ENCODE data around the gene IMPACT.

The IMPACT gene

DNA sequence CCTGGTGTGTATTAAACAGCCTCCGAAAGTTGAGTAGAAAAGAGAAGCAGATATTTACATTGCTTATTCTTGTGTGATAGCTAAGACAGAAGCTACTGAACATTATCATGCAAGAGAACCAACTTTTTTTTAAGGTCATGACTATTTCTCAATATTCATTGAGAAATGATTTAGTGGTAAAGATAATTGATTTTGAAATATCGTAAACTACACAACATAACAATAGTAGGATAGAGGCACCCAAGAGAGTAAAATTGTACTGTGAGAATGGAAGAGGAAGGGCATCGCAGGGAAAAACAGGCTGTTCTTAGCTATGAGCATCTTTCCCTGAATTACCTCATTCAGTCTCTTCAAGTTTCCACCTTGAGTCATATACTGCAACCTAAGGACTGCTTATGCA is 59.2 kb downstream of the IMPACT start:
- DNase-seq = no peak

DNA sequence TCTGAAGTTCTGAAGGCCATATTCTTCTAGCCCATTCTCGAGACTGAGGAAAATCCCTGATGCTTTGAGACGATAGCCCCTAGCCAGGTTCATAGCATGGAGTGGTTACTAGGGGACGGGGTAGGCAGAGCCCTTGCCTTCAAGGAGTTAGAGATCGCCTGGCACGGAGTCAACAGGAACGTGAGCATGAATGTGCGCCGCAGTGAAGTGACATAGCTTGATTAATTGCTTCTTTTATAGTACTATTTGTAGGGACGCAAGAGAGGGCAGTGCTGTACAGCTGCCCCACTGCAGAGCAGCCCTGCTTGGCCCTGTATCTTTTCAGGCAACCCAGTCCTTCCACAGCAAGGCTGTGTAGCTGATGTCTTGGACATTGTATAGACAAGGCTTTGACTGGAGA is 60.2 kb downstream of the IMPACT start:
- DNase-seq = no peak

DNA sequence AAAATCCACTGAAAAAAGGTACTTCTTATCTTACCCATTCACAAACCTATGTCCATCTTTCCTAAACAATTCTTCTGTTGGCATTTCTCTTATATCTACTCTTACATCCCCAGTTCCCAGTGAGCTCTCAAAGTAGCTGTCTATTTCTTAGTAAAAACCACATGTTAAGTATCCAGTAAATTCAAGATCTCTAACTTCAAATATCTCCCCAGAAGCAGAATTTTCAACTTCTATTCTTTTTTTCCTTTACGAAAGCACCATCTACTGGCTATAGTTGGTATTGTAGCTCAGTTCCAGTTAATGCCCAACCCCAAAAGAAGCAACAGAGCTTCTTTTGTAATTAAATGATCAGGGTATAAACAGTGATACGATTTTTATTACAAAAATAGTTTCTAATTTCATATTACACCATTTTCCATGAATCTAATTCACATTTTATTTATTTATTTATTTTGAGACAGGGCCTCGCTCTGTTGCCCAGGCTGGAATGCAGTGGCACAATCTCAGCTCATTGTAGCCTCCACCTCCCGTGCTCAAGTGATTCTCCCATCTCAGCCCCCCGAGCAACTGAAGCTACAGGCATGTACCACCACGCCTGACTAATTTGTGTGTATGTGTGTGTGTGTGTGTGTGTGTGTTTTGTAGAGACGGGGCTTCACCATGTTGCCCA is 62.5 kb downstream of the IMPACT start:
- peak; percentile 50 for DNase-seq

DNA sequence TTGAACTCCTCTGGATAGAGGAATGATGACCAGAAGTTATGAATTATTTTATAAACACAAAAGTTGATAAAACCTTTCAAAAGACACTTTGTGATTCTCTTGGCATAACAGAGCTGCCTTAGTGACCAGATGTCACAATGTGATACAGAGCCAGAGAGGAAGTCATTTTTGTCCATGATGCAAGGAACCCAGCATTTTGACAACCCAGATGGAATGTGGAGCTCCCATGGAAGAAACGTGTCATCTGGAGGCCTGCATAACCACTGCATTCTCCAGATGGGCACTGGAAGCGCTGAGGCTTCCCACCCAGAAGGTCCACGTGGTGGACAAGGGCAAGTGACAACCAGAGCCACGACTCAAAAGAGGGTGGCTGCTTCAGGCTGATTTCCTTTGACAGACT is 64.1 kb downstream of the IMPACT start:
- no peak for DNase-seq

DNA sequence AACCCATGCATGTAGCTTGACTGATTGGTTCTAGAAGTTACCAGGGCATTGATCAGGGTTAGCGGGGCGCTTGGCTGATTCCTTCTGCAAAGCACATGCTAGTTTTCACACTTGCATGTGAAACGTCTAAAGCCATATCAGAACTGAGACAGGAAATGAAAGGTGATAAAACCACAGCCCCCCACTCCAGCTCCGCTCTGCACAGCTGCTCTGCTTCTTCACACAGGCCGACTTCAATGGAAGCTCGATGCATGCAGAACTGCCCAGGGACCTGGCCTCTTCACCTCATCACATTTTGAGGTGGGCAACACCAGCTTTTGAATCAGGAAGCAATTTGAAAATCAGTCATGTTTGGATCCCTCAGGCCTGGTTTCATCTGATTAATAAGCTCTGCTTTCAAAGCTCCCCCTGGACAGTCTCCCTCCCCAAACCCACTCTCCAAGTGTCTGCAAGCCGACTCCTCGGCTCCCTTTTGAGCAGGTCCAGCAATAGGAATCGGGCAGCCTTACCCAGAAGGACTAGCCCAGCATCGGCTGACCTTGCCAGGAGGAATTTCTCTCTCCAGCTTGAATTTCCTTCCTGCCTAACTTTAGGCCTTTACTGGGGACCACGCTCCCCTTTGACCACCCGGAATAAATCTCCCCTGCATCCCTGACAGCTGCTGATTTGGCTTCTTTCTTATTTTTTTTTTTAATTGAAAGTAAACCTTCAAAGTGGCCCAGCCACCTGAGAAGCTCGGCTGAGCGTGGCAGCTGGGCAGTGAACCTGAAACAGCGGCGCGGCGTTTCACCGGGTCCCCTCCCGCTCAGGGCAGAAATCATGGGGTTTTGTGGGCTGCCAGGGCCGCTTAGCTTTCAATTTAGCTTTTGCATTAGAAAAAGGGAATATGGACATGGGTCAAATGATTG is 65.7 kb downstream of the IMPACT start:
- DNase-seq = peak; percentile 27

DNA sequence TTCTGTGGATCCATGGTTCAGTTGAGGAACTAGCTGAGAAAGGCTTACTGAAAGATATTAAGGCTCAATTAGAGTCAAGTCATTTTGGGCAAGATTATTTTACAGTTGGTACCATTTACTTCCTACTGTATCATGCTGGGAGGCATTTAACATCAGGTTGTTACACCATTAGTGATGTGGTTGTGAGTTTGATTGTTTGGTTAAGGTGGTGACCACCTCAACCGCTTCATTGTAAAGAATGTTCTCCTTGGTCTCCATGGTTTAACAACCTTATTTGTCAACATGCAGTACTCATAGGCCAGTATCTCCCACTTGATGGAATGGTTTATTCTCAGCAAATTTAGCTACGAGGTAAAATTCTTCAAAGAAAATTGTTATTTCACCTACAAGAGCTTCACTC is 68.1 kb downstream of the IMPACT start:
- no peak for DNase-seq

DNA sequence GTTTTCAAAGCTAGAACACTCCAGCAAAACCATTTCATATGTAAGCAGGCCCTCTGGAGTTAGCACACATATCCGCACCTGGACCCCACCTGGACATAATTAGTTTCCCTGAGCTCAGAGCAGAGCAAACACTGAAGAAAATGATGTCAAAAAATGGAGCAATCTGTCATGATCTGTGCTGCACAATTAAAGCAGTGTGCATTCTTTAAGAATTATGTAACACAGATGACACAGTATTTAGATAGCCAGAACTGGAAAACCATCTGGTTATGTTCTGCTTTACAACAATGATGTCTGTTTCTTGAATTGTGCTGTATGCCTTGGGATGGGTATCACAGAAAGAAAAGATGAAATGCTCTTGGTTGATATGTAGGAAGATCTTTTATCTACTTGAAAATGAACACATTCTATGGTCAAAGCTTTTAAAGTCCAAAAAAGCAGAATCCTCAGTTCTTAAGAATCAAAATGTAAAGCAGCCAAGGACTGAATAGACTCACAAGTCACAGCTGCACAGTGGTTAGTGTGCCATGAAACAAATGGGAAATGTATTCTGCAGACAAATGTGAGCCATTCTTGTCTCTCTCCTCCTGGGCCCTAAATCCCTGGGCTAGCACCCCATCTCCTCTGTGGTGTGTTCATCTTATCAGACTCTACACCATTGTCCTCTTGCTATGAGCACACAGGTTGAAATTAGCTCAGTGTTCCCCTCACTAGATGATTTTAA is 70.7 kb downstream of the IMPACT start:
- no peak for DNase-seq

DNA sequence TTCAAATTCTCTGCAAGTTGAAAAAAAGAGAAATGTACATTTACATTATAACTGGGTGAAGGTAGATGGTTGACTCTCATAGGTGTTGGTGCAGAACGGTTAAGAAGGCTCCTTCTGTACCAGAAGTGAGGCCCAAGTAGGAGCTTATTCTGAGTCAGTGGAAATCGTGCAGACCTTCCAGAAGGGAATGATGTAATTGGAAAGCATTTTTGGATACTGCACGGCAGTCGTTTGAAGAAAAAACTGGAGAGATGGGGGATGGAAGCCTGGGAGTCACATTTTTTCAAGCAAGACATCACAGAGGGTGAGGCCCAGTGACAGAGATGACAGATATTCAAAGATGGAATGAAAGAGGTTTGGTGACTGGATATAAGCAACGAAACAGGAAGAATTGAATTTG is 73.3 kb downstream of the IMPACT start:
- DNase-seq = no peak

DNA sequence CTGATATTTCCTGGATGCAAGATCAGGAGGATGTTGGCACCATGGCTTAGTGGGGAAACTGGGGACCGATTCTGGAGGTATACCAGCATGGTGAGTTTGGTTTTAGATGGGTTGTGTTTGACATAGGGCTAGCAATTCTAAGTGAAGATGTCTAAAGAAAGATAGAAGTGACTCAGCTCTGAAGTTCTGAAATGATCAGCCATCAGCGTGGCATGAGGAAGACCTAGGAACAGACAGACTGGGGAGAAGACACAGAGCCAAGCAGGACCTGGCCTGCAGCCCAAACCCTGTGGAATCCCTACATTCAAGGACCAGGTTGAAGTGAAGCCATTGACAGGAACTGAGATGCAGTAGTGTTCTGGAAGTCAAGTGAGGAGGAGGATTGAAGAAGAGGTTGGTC is 73.7 kb downstream of the IMPACT start:
- DNase-seq = no peak

DNA sequence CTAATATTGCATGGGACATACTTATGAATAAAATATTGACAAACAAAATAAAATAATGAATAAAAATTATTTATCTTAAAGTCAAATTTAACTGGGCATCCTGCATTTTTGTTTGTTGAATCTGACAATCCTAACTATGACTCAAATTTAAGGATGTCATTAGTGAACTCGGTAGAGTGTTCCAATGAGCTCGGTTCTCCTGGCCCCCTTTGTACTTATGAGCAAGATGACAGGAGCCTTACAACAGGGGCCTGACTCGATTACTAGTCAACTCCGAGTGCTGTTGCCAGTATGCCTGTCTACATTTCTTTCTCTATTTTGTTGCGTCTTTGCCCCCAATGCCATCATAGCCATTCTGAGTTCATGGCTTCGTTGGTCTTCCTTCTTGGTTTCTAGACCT is 74.3 kb downstream of the IMPACT start:
- no peak for DNase-seq

DNA sequence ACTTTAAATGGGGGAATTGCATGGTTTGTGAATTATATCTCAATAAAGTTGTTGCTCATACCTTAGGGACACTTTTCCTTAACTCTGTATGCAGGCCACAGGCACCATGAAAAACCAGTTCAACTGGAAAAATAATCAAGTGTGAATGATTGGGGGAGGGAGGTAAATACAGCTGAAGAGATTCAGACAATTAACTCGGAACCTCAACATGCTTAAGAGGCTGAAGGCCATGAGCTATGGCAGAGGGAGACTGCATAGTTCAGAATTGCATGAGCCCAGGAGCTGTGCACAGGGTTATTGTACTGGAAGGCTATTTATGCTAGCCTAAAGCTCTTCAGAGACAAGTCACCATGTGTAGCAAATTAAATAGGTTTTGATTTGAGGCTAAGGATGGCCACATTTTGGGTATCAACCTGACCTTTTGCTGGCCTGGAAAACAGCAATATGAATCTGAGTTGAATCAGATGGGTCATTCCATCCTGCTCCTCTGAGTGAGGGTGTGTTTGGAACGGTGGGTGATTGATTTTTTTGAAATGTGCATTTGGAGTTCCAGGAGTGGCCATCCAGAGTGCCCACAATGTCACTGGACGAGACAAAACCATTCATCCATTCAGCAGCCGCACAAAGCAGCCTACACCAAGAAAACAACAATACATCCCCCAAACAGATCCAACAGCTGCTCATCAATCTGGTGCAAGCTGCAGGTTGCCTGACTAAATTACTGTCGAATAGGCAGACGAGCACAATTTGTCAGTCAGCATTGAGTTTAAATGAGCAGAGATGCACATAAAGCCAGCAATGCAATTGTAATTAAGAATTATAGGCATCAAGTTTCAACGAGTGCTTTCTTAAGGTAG is 76.4 kb downstream of the IMPACT start:
- no peak for DNase-seq

Data from CD4-positive, alpha-beta T cell treated with Interleukin-12 subunit alpha and Interleukin-12 subunit beta, for 1 hour (primary cell).